D721Med (cell line): Measurements from ENCODE around the gene NYAP2.

Experiments
- DNase-seq: peaks from one replicate; pipeline ENCODE4 v3.0.0; 2011; ENCODE audit warnings: low spot score; ENCODE audit not compliant: insufficient read length
- FAIRE-seq: peaks from 2 replicates; lab custom pipeline; 2011; peaks lifted over from hg19 to GRCh38; lab: Jason Lieb, UNC
- CTCF ChIP-seq: IDR thresholded peaks from 2 replicates; pipeline ENCODE4 v1.5.1; 2012; ENCODE audit warnings: mild to moderate bottlenecking, control low read depth; ENCODE audit not compliant: insufficient read depth; ENCODE audit errors: missing control alignments

The NYAP2 gene

GRCh38 chr2:225422145-225422544 is 22.6 kb downstream of the NYAP2 start:
- no peak for TF ChIP-seq CTCF
- FAIRE-seq: no peak
- DNase-seq: no peak

- DNase-seq (no peak), FAIRE-seq (no peak)
- TF ChIP-seq CTCF: no peak
Measured at GRCh38 chr2:225425284-225425683, 25.8 kb downstream of the NYAP2 start.

DNA sequence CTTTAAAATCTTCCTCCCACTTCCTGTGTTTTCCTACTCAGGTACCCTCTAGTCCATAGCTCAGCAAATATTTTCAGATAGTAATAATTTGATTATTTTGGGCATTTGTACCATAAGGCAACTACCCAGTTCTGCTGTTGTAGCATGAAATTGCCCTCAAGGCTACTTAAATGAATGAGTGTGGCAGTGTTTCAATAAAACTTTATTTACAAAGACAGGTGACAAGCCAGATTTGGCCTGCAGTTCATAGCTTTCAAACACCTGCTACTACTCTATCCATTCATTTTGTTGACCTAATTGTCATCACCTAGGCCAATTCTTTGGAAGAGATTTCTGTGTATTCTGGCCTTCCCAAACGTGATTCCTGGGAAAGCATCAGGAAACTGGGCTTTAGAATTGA is 28.9 kb downstream of the NYAP2 start:
- no peak for DNase-seq
- TF ChIP-seq CTCF: no peak
- FAIRE-seq: no peak

DNA sequence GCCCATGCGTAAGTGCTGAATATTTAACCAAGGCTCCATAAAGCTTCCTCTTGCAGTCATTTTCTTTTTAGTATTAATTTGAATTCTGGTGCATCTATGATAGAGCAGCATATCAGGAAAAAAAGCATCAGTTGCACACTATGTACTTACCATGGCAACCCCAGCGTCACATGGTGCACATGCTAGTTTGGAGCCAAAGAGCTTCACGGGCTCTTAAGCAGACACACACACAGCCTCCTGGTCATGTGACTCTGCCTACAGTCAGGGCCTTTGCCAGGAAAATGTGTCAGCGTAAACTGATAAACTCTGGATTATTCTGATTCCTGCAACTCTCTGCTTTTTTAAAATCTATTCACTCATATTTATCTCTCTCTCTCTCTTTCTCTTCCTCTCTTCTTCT is 30.2 kb downstream of the NYAP2 start:
- no peak for DNase-seq
- TF ChIP-seq CTCF: no peak
- FAIRE-seq: no peak

DNA sequence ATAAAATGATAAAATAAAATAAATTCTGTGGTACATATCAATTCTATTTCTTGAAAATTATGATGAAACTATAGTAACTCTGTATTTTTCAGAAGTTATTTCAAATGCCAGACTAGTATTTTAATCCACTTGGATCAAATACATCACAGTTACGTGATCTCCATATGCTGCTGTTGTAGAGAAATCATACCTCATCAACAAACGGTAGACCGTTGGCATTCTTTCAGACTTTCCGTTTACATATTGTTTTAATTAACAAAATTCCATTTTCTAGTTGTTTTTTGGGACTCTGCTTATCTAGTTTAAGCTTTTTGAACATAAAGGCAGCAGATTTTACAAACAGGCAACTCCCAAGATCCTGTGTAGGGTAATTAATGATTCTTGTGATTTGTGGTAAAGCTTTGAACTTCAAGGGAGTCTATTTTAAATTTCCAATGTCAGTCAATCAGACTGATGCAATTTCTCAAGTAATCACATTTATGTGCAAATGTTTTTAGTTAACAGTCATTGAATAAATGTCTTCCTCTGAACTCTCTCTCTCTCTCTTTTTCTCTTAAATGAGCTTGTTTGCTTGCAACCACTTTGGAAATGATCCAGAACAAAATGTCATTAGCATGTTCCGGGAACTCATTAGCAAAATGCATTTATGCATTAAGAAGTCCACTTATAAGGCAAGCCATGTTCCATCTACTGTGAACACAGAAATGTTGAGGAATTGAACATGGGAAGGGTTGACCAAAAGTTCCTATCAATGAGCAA is 31.8 kb downstream of the NYAP2 start:
- DNase-seq (no peak), FAIRE-seq (no peak)
- TF ChIP-seq CTCF: no peak

DNA sequence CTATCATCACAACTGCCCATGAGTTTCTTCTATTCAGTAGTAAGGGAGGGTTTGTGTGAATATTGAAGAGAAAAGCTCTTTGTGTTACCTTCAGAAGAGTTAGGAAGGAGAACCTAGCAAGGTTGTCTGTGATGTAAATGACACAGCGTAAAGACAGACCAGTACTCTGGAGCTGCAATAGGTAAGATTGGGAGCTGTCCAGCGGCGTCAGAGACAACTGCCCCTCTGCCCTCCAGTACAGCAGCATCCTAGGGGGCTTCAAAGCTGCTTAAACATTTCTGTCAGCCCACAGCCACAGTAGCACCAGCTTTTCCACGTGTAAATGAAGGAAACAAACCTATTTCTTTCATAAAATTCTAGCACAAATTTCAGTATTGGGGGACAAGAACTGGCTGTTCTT is 34.5 kb downstream of the NYAP2 start:
- FAIRE-seq: no peak
- DNase-seq: no peak
- no peak for TF ChIP-seq CTCF

DNA sequence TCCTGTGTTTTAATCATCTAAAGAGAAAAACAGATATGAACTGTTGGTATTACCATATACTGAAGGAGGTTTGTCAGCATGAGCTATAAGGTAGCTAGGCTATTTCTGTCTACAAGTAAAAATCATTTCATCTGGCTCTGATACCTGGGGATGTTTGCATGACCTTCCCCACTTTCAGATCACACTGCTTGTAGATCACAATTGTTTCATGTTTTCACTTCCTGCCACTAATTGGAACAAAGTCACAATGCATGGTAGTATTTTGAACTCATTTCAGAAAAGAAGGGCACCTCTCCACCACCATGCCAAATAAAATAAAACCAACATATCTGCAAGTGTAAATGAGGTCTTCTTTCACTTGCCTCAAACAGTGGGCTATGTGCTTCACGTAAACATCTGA is 37.8 kb downstream of the NYAP2 start:
- no peak for DNase-seq
- no peak for FAIRE-seq
- no peak for TF ChIP-seq CTCF
